Medulla oblongata (tissue), 1 donor: ENCODE data around the gene SELE.
"Not testable (repeated sequence)": the region's sequence is repeated elsewhere in the genome, so short reads cannot be mapped to it uniquely, and the experiment has no call there.

Experiments used
- DNase-seq: peaks from one replicate; pipeline ENCODE4 v3.0.0-alpha.2; 2015; ENCODE audit errors: extremely low spot score

SELE gene

DNA sequence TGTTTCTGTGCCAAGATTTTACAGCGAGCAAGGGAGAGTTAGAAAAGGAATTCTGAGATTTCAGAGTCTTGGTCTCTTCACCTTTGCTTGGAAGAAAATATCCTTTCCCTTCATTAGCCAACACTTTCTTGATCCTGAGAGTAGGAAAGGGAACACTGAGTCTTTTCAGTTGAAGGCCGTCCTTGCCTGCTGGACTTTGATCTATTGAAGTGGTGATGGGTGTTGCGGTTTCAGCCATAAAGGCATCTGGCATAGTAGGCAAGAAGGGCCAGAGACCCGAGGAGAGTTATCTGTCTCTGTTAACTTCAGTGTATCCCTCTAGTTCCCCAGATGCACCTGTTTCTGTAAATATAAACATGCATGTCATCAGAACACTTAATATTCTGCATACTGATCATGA, 9.7 kb downstream of the SELE start:
- DNase-seq, result no peak

DNA sequence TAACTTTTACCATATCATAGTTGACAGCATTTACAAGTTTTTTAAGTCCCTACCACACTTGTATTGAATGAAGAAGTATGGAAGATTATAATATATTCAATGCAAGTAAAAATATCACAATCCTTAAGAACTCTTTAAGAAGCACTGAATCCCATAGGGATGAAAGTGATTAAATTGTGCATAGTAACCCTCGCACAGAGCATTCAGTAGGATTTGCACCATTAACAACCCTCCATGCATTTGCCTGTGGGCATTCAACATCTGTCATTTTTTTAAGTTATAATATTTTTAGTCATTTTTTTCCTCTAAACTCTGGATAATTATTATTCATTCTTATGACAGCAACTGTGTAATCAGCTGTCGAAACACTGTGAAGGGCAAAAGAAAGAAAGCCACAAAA, 10.1 kb downstream of the SELE start:
- DNase-seq, result no peak

DNA sequence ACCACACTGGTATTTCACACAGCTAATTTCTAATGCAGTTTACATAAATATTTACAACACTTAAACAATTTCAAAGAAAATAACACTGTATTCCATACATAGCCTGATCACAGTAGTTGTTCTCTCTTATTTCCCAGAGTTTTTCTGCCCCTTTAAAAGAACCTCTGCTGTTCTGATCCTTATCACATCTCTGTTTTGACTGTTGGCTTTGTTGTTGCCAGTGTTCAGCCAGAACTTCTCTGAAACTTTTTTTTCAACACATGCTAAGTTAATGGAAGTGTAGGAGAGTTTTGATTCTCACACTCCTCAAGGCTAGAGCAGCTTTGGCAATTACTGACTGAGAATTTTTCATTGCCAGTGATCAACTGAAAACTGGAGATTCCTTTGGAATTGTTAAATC, 11.1 kb downstream of the SELE start:
- no peak for DNase-seq

DNA sequence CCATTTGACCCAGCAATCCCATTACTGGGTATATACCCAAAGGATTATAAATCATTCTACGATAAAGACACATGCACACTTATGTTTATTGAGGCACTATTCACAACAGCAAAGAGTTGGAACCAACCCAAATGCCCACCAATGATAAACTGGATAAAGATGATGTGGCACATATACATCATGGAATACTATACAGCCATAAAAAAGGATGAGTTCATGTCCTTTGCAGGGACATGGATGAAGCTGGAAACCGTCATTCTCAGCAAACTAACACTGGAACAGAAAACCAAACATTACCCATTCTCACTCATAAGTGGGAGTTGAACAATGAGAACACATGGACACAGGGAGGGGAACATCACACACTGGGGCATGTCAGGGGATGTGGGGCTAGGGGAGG, 18.8 kb downstream of the SELE start:
- not testable (repeated sequence) for DNase-seq

DNA sequence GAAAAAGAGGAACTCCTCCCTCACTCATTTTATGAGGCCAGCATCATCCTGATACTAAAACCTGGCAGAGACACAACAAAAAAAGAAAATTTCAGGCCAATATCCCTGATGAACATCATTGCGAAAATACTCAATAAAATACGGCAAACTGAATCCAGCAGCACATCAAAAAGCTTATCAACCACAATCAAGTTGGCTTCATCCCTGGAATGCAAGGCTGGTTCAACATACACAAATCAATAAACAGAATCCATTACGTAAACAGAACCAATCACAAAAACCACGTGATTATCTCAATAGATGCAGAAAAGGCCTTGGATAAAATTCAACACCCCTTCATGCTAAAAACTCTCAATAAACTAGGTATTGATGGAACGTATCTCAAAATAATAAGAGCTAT, 20.8 kb downstream of the SELE start:
- DNase-seq, result not testable (repeated sequence)

DNA sequence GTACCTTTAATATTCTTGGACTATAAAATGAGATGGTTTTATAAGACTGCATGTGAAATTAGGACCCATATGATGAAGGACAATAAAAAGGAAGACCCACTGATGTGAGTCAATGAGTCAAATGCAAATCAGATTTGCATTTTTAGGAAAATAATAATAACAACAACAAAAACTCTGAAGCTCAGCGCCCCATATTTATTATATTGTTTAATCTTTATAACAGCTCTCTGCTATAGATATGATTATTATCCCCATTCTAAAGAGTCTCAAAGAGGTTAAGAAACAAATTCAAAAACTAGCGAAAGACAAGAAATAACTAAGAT, 21.6 kb downstream of the SELE start:
- DNase-seq, result no peak

DNA sequence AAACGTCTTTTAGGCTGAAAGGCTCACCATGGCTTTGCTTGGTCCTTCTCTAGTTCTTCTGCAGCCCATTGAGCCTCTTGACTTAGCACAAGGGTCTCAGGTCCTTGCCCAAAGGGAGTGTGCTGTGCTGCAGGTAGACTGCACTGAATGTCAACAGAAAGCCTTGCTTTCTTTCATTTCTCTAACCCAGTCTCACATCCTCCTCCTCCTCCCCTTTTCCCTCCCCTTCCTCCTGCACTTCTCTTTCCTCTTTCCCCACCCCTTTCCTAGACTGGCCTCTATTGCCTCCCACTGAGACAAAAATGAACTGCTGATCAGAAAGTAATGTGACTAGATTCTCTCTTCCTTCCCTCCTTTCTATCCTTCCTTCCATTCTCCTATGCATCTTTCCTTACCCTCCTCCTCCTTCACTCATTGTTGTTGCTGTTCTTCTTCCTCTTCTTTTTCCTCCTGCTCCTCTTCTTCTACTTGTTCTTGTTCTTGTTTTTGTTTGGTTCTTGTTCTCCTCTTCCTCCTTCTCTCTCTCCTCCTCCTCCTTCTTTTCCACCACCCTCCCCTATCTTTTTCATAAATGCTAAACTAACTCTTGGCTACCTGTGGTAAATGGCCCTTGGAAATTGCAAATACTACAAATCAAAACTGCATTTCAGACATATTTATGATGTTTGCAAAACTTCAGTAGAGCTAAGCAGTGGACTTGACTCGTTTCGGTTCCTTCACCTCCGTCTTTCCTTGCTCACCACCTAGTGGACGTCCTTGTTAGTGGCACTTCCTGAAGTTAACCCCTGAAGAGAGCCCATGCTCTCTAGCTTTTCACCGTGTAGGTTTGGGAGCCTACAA, 22.2 kb downstream of the SELE start, which contains the start of gene SELL:
SELL (minus strand) TSS at position 152 of the 840 bp plus-strand sequence; CDS start at position 30, 122 bp downstream.
- DNase-seq, result peak; percentile 91

DNA sequence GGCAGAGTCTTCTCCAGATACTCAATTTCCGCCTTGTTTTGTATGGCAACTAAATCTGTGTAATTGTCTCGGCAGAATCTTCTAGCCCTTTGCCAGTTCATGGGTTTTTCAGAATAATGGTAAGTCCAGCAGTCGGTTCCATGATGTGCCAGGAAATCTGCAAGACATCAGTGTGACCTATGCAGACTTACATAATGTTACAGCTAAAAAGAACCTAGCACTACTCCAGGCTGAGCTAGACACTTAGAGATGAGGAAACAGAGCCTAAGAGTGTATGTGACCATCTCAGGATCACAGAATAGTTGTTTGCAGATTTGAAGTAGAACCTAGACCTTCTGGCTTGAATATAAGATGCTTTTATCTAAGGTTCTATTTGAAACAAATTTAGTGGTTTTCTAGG, 25.2 kb downstream of the SELE start:
- DNase-seq, result no peak

DNA sequence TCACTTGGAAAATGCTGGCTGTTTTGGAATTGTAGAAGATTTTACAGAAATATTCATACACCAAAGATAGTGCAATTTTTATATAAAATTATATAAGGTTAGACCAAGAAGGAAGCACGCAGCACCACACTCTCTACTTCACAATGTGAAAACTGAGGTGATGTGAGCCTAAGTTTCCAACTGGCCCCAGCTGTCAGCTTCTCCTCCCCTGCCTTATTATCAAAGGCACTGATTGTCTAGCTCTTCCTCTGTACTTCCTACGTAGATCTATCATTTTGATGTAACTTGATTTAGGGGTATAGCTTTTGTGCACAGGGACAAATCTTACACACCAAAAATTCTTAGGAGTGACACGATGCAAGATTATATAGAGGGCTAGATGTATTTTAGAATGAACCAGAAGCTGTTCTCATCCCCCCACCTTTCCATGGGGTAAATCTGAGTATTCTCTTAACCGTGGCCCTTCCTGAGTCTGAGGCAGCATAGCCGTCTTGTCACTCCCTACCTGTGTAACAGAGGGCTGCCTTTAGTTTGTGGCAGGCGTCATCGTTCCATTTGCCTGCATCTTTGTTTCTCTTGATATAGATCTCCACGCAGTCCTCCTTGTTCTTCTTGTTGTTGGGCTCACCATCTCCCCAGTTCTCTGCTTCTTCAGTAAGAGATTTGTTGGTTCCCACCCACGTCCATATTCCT, 25.8 kb downstream of the SELE start:
- no peak for DNase-seq

DNA sequence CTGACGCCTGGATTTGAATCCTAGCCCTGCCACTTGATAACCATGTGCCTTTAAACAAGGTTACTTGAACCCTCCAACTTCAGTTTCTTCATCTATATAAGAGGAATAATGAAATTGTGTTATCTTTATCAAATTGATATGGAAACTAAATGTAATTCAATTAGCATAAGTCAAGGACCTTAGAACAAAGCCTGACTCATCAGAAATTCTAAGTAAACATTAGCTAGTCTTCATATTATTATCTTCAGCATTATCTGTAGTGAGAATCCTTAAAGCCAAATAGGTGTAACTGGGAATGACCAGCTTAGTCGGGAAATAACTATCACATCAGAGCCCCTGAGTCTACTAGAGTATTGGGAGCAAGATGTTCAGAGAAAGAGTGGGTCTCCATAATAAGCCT, 29.1 kb downstream of the SELE start:
- no peak for DNase-seq

DNA sequence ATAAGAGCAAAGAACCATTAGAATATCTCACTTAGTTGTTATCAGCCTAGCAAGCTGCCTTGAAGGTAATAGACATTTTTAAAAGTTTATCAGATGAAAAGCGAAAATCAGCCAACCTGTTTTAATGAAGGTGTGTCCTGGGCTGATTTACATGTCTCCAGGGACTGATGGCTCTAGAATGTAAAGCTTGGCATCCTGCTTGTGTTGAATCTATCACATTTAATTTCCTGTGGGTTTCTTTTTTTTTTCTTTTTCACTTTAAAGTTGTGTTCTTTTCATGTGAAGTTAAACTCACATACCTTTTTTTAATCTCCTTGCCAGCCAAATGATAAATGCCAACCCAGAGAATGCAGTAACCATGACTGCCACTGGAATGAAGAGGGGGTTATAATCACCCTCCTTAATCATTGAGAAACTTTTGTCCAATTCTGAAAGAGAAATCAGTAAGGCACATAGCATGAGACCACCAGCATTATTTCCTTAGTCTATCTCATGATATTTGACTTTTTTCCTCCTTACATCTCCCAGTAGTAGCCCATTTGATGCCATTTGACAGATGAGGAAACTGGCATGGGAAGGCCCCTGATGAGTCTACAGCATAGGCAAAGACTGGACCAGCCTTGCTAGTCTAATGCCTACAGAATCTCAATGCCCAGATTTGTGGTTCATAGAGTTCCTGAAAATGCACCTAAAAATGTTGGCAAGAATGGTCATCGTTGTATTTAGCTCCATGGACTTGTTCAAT, 32.4 kb downstream of the SELE start:
- no peak for DNase-seq

DNA sequence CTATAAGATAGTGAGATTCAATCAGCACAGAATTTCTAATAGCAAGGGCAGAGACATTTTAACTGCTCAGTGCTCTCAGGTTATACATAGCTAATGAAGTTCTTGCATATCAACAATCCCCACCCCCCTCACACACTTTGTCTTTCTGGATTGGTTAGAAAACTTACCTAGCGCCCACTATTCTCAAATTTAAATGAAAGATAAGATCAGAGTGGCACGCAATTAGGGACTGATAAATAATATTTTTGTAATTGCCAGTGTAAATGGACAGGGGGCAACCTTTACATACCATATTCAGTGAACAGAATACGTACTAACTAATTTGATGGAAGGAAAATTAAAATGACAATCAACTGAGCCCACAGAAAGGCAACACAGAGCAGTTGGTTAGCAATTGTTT, 34.2 kb downstream of the SELE start:
- no peak for DNase-seq

DNA sequence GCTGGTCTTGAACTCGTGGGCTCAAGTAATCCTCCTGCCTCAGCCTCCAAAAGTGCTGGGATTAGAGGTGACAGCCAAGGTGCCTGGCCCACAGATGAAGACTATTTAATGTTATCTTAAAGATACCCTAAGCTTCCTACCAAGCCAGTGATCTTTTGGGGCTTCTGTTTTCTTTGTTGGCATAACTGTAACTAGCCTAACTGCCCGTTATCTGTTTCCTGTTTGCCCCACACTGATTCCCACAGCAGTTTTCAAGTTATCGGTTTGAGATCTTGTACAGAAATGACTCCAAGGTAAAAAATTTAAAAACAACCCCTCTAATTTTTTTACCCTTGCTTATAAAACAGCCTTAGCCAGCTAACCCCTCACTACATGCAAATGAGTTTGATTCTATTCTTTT, 34.9 kb downstream of the SELE start:
- no peak for DNase-seq

DNA sequence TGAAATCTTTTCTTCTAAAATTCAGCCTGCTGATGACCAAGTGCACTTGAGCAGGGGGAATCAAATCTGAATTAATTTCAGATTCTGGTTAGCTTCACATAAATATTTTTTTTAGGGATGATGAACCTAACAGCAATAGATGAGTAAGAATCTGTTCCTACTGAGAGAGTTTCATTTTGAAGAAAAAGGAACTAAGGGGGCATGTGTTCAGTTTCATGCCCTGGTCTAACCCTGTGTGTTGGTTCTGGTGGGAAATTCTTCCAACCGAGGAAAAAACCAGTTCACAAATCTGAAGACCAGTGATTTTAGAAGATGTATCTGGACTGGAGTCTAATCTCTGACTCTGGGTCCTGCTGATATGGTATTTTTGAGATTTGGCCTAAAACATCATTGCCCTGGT, 36.1 kb downstream of the SELE start:
- DNase-seq, result peak; percentile 38

DNA sequence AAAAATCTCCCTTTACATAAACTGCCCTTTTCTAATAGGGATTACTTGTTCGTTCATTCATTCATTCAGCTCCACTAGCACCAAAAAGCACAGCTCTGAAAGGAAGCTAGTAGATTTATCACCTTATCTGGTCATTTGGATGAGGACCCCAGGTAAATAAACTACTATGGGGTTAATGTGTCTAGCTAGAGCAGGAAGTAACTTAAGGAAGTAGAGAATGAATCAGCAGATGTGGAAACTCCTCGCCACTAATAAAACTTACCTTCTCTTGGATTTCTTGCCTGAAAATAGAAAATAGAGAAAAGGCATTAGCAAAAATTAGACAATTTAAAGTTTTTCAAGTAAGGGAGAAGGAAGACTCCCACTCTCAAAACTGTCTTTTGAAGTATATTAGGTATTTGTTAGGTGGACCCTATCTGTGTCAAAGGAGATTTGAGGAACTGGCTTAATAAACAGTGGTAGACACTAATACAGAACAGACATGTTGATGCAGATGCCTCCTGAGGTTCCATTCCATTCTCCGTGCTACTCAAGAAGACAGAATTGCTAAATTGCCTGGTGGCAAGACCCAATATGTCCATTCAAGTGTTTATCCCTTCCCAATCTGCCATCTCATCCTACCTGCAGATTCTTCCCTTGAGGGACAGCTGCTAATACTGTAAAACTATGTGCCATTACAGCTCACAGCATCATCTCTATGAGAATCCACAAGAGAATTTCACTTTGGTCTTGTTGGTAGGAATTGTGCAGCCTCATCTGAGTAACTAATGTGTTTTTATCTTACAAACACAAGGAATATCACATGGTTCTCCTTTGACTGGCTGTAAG, 37.4 kb downstream of the SELE start:
- no peak for DNase-seq

DNA sequence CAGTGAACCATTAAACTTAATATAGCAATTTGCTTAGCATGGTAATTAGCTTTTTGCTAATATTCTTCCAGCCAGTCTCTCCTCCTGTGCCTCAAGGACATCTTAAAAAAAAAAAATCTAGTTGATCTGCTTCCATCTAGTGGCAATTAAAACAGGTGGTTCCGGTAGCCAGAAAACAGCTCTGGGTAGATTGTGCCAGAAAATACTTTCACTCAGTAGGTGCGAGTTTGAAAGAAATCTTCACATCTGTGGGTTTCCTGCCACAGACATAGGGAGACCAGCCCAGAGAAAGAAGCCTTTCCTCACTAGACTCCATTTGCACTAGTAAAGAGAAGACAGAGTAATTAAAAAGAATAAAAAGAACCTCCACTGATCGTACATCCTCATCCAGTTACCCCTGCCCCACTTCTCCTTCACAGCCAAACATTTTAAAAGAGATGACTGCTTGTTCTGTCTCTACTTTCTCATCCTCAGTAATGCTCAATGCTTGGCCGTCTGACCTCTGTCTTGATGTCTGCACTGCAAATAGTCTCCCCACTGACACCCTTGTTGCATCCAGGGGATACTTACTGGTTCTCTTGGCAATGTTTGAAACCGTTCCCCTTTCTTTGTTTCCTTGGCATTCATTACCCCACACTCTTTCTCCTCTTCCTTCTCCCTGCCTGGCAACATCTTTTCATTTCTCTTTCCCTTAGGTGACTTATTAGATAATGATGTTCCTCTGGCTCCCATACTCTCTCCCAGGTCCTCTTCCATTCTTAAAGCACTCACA, 39.4 kb downstream of the SELE start:
- peak; percentile 48 for DNase-seq

DNA sequence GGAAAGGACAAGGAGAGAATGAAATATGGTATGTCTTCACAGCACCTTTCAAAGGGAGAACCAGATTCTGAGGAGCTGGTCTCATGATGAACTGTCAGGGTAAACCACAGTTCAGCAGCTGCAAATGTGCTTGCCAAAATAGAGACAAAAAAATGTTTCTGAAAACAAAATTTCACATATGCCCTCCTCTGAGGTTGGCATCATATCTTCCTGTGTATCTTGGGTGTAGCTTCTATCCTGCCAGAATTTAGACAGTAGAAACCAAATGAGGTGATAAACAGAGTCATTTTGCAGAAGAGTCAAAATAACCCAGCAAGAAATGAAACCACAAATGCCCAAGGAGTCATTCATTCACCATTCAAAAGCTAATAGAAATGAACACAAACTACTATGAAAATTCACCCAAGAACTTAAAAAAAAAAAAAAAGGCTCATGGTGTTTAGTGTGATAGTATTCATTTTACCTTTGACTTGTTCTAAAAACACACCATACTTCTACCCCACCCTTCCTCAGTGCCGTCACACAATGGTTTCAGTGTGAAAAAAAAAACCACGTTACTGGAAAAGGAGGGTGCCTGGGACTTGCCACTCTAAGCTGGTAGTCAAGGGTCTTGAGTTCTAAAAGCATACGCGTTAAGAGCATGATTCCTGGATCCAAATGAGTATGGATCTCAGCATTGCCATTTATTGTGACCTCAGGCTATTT, 41.0 kb downstream of the SELE start:
- DNase-seq, result no peak

DNA sequence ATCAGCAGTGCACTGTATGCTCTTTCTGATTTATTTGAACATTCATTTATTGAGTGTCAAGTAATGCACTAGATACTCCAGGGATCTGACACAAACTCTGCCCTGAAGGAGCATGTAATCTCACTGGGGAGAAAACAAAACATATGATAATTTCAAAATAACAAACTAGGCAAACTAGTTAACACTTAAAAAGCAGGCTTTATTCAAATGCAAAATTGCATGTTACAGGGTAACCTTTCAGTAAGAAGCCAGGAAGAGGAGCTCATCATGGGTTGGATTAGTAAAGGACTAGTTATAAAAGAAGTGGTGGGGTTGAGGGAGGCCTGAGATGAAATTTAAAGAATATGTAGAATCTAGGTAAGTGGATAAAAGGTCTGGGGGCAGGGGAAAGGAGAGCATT, 43.4 kb downstream of the SELE start:
- no peak for DNase-seq

DNA sequence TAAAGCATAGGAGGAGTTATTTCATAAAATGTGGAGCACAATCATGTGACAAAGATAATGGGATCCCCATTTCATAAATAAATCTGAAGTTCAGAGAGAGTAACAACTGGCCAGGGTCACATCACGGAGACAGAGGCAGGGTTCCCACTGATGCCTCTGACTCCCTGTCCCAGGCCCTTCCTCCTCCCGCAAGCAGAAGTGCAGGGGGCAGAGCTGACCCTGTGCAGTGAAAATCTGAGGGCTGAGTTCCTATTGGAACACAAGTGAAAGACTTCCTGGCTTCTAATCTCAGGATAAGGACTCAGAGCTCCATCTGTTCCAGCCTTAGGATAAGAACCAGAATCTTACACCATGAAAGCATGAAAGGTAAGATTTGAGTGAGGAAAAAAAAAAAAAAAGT, 44.5 kb downstream of the SELE start:
- no peak for DNase-seq

DNA sequence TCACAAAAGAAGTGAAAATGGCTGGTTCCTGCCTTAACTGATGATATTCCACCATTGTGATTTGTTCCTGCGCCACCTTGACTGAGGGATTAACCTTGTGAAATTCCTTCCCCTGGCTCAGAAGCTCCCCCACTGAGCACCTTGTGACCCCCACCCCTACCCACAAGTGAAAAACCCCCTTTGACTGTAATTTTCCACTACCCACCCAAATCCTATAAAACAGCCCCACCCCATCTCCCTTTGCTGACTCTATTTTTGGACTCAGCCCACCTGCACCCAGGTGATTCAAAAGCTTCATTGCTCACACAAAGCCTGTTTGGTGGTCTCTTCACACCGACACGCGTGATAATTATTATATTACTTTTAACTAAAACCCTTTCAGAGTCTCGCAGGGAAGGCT, 45.5 kb downstream of the SELE start:
- DNase-seq, result not testable (repeated sequence)
